ENCODE data around the gene TMEM98.
"Not testable (repeated sequence)": the region's sequence is repeated elsewhere in the genome, so short reads cannot be mapped to it uniquely, and the experiment has no call there.

TMEM98 gene

GRCh38 chr17:32969231-32969630 is 41.3 kb downstream of the TMEM98 start:
- not testable (repeated sequence) for H3K9ac ChIP-seq (ENCODE audit: low read depth, low read length); H3K27me3 ChIP-seq (ENCODE audit: control insufficient read depth, insufficient read depth, low read length); H3K36me3 ChIP-seq (ENCODE audit: control insufficient read depth, insufficient read depth, low read length); H3K4me1 ChIP-seq (ENCODE audit: control insufficient read depth, insufficient read depth, low read length); H3K4me3 ChIP-seq (ENCODE audit: low read depth, low read length); H3K9me3 ChIP-seq (ENCODE audit: control insufficient read depth, insufficient read depth, low read length)

GRCh38 chr17:32970281-32970680 is 42.3 kb downstream of the TMEM98 start:
- Histone ChIP-seq H3K4me1 (ENCODE audit: control insufficient read depth, insufficient read depth, low read length) (no peaks in the 10 kb centered on the region), H3K9ac (ENCODE audit: low read depth, low read length) (no peak overlapping the region), H3K4me3 (ENCODE audit: low read depth, low read length) (no peak overlapping the region), H3K9me3 (ENCODE audit: control insufficient read depth, insufficient read depth, low read length) (no peaks in the 10 kb centered on the region), H3K36me3 (ENCODE audit: control insufficient read depth, insufficient read depth, low read length) (no peaks in the 10 kb centered on the region), H3K27me3 (ENCODE audit: control insufficient read depth, insufficient read depth, low read length) (no peaks in the 10 kb centered on the region)

DNA sequence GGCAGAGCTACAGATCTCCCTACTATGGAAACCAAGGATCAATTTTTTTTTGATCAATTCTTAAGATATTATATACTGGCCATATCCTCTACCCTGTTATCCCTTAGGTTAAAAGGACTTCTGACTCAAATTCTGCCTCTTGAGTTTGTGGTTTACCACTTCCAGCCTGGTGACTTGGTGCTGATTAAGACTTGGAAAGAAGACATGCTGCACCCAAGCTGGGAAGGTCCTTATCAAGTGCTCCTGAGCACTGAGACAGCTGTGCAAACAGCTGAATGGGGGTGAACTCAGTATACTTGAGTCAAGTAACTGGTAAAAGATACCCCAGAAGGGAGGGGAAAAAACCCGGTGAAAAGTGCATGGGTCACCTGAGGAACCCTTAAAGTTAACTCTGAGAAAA is 43.2 kb downstream of the TMEM98 start:
- H3K9ac ChIP-seq (ENCODE audit: low read depth, low read length) = no peak overlapping the region
- no peaks in the 10 kb centered on the region for H3K4me1 ChIP-seq (ENCODE audit: control insufficient read depth, insufficient read depth, low read length)
- H3K36me3 ChIP-seq (ENCODE audit: control insufficient read depth, insufficient read depth, low read length) = no peaks in the 10 kb centered on the region
- no peaks in the 10 kb centered on the region for H3K9me3 ChIP-seq (ENCODE audit: control insufficient read depth, insufficient read depth, low read length)
- no peak overlapping the region for H3K4me3 ChIP-seq (ENCODE audit: low read depth, low read length)
- H3K27me3 ChIP-seq (ENCODE audit: control insufficient read depth, insufficient read depth, low read length) = no peaks in the 10 kb centered on the region

- H3K9ac ChIP-seq (ENCODE audit: low read depth, low read length) = no peak overlapping the region
- no peaks in the 10 kb centered on the region for H3K27me3 ChIP-seq (ENCODE audit: control insufficient read depth, insufficient read depth, low read length)
- H3K4me1 ChIP-seq (ENCODE audit: control insufficient read depth, insufficient read depth, low read length) = no peaks in the 10 kb centered on the region
- no peaks in the 10 kb centered on the region for H3K36me3 ChIP-seq (ENCODE audit: control insufficient read depth, insufficient read depth, low read length)
- H3K9me3 ChIP-seq (ENCODE audit: control insufficient read depth, insufficient read depth, low read length) = no peaks in the 10 kb centered on the region
- H3K4me3 ChIP-seq (ENCODE audit: low read depth, low read length) = no peak overlapping the region
These were observed 48.2 kb downstream of the TMEM98 start for GRCh38 chr17:32976131-32976530.

DNA sequence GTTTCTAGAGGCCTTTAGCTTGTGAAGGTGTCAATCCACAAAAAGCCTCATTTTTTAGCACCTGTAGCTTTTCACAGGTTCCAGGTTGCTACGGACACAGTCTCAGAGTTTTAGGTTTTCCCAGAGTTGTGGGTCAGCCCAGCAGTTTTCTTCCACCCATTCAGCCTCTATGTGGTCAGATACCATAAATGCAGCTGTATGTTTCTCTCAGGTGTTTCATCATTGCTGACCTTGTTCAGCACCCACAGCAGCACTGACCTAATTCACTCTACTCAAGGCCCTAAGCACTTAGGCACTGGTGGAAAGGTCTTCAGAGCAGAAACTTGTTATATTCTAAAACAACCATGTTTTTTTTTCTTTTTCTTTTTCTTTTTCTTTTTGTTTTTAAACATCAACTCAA is 48.7 kb downstream of the TMEM98 start:
- H3K36me3 ChIP-seq (ENCODE audit: control insufficient read depth, insufficient read depth, low read length) = no peaks in the 10 kb centered on the region
- no peak overlapping the region for H3K9ac ChIP-seq (ENCODE audit: low read depth, low read length)
- H3K9me3 ChIP-seq (ENCODE audit: control insufficient read depth, insufficient read depth, low read length) = no peaks in the 10 kb centered on the region
- no peak overlapping the region for H3K4me3 ChIP-seq (ENCODE audit: low read depth, low read length)
- H3K27me3 ChIP-seq (ENCODE audit: control insufficient read depth, insufficient read depth, low read length) = no peaks in the 10 kb centered on the region
- no peaks in the 10 kb centered on the region for H3K4me1 ChIP-seq (ENCODE audit: control insufficient read depth, insufficient read depth, low read length)

- H3K4me3 ChIP-seq (ENCODE audit: low read depth, low read length) = no peak overlapping the region
- H3K36me3 ChIP-seq (ENCODE audit: control insufficient read depth, insufficient read depth, low read length) = no peaks in the 10 kb centered on the region
- no peak overlapping the region for H3K9ac ChIP-seq (ENCODE audit: low read depth, low read length)
- H3K9me3 ChIP-seq (ENCODE audit: control insufficient read depth, insufficient read depth, low read length) = no peaks in the 10 kb centered on the region
- no peaks in the 10 kb centered on the region for H3K4me1 ChIP-seq (ENCODE audit: control insufficient read depth, insufficient read depth, low read length)
- H3K27me3 ChIP-seq (ENCODE audit: control insufficient read depth, insufficient read depth, low read length) = no peaks in the 10 kb centered on the region
These were observed 52.3 kb downstream of the TMEM98 start for GRCh38 chr17:32980230-32980629.

GRCh38 chr17:32981611-32982010 is 53.7 kb downstream of the TMEM98 start:
- H3K9ac ChIP-seq (ENCODE audit: low read depth, low read length); H3K4me3 ChIP-seq (ENCODE audit: low read depth, low read length); H3K9me3 ChIP-seq (ENCODE audit: control insufficient read depth, insufficient read depth, low read length); H3K36me3 ChIP-seq (ENCODE audit: control insufficient read depth, insufficient read depth, low read length); H3K4me1 ChIP-seq (ENCODE audit: control insufficient read depth, insufficient read depth, low read length); H3K27me3 ChIP-seq (ENCODE audit: control insufficient read depth, insufficient read depth, low read length): not testable (repeated sequence)

GRCh38 chr17:32985050-32985756 is 57.2 kb downstream of the TMEM98 start:
- Histone ChIP-seq H3K36me3 (ENCODE audit: control insufficient read depth, insufficient read depth, low read length) (no peaks in the 10 kb centered on the region), H3K4me3 (ENCODE audit: low read depth, low read length) (no peak overlapping the region), H3K4me1 (ENCODE audit: control insufficient read depth, insufficient read depth, low read length) (no peaks in the 10 kb centered on the region), H3K27me3 (ENCODE audit: control insufficient read depth, insufficient read depth, low read length) (no peaks in the 10 kb centered on the region), H3K9ac (ENCODE audit: low read depth, low read length) (no peak overlapping the region), H3K9me3 (ENCODE audit: control insufficient read depth, insufficient read depth, low read length) (no peaks in the 10 kb centered on the region)

- H3K36me3 ChIP-seq (ENCODE audit: control insufficient read depth, insufficient read depth, low read length); H3K4me3 ChIP-seq (ENCODE audit: low read depth, low read length); H3K9ac ChIP-seq (ENCODE audit: low read depth, low read length); H3K27me3 ChIP-seq (ENCODE audit: control insufficient read depth, insufficient read depth, low read length); H3K9me3 ChIP-seq (ENCODE audit: control insufficient read depth, insufficient read depth, low read length); H3K4me1 ChIP-seq (ENCODE audit: control insufficient read depth, insufficient read depth, low read length): not testable (repeated sequence)
These were observed 59.5 kb downstream of the TMEM98 start for GRCh38 chr17:32987453-32987805.

GRCh38 chr17:32987868-32988267 is 59.9 kb downstream of the TMEM98 start:
- not testable (repeated sequence) for H3K4me3 ChIP-seq (ENCODE audit: low read depth, low read length); H3K9me3 ChIP-seq (ENCODE audit: control insufficient read depth, insufficient read depth, low read length); H3K36me3 ChIP-seq (ENCODE audit: control insufficient read depth, insufficient read depth, low read length); H3K9ac ChIP-seq (ENCODE audit: low read depth, low read length); H3K27me3 ChIP-seq (ENCODE audit: control insufficient read depth, insufficient read depth, low read length); H3K4me1 ChIP-seq (ENCODE audit: control insufficient read depth, insufficient read depth, low read length)

GRCh38 chr17:32988481-32989101 is 60.6 kb downstream of the TMEM98 start:
- Histone ChIP-seq H3K9me3 (ENCODE audit: control insufficient read depth, insufficient read depth, low read length) (no peaks in the 10 kb centered on the region), H3K36me3 (ENCODE audit: control insufficient read depth, insufficient read depth, low read length) (no peaks in the 10 kb centered on the region), H3K9ac (ENCODE audit: low read depth, low read length) (no peak overlapping the region), H3K4me3 (ENCODE audit: low read depth, low read length) (no peak overlapping the region), H3K27me3 (ENCODE audit: control insufficient read depth, insufficient read depth, low read length) (no peaks in the 10 kb centered on the region), H3K4me1 (ENCODE audit: control insufficient read depth, insufficient read depth, low read length) (no peaks in the 10 kb centered on the region)

GRCh38 chr17:32992321-32993033 is 64.5 kb downstream of the TMEM98 start:
- H3K9ac ChIP-seq (ENCODE audit: low read depth, low read length) = no peak overlapping the region
- H3K27me3 ChIP-seq (ENCODE audit: control insufficient read depth, insufficient read depth, low read length) = no peaks in the 10 kb centered on the region
- no peak overlapping the region for H3K4me3 ChIP-seq (ENCODE audit: low read depth, low read length)
- H3K9me3 ChIP-seq (ENCODE audit: control insufficient read depth, insufficient read depth, low read length) = no peaks in the 10 kb centered on the region
- no peaks in the 10 kb centered on the region for H3K36me3 ChIP-seq (ENCODE audit: control insufficient read depth, insufficient read depth, low read length)
- no peaks in the 10 kb centered on the region for H3K4me1 ChIP-seq (ENCODE audit: control insufficient read depth, insufficient read depth, low read length)
